UCSD-AML1 (cell line): ENCODE data around the gene NDRG2.

Experiments
- DNase-seq: peaks from one replicate; lab custom pipeline; 2025; ENCODE audit not compliant: unreplicated experiment; lab: John Stamatoyannopoulos, UW

The NDRG2 gene

DNA sequence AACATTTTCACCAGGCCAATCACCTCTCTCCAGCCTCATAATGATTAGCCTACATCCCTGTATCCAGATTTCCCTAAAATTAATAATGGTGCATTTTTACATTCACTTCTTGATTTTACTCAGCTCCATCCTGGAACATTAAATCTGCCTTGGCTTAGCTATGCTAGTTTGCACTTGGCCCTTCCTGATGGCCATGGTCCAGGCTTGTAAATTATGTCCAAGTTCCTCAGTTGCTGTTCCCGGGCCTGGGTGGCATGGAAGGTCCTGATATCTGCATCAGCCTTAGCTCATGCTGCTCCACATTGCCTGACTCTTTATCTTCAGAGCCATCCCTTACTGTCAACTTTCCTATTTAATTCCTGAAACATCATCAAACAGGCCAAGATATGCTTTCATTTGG is 46.2 kb downstream of the NDRG2 start:
- DNase-seq = no peak

DNA sequence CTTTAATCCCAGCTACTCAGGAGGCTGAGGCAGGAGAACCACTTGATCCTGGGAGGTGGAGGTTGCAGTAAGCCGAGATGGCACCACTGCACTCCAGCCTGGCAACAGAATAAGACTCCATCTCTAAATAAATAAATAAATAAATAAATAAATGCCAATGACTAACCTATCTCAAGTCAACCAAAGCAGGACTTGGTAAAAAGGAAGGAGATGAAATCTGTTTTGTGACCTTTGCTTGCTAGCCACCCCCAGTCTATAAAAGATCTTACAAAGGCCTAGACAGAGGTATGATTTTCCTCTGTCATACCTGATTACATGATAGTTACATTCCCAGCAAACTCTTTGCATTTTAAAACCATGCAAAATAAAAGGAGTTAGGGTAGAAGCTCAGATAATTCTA is 48.6 kb downstream of the NDRG2 start:
- no peak for DNase-seq

GRCh38 chr14:20973501-20973900 is 51.4 kb downstream of the NDRG2 start:
- no peak for DNase-seq

DNA sequence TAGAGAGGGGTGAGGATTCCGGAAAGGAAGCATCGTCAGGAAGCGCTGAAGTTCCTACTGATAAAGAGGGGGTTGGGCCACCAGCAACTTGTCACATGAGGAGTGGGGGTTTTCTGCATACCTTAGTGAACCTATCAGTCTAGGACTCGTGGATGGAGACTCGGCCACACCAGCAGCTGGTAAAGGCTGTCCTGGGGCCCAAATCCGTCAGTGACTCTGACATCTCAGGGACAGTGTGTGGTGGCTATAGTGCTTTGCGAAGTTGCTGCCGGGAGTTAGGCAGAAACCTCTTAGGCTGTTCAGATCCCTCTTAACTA is 53.2 kb downstream of the NDRG2 start:
- no peak for DNase-seq

DNA sequence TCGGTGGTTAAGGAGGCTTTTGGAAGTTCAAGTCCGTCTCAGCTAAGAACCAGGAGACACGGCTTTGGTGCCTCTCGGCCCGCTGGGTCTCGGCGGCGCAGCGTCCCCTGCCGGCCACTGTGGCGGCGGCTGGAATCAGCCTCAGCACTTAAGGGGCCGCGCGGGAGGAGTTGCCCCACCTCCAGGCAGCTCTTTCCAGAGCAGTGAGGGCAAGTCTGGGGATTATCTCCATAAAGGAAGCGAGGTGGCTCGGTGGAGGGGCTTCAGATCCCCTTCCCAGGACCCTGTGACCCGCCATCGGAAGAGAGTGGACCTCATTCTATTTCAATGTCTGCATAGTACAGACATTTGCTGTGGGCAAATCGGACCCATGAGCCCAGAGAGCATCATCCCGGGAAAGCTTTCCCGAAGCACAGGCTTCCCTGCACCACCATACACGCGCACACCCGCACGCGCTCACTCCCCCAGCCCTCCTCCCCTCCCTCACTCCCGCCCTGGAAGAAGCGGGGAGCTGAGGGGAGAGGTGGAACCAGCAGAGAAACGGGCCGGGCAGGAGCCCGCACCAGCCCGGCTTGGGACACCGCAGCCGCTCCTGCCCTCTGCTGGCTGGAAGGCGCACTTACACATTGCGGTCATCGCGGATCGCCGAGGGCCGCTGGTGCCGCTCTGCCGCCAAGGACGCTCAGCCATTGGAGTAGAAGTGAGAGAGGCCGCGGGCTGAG is 53.7 kb downstream of the NDRG2 start:
- DNase-seq = peak; percentile 83

DNA sequence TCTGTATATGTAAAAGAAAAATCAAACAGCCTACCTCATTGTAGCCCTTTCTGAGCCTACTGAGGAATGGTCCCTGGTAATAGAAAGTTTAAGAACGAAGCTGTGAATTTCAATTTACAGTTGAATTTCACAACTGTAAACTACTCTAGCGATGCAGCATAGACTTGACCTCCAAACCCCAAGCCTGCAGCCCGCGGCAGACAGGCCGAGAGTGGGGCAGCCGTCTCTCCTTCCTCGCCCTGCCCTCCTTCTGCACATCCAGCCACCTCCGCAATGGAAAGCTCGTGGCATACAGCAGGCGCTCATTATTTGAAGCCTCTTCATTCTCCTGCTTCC is 54.2 kb downstream of the NDRG2 start:
- no peak for DNase-seq

DNA sequence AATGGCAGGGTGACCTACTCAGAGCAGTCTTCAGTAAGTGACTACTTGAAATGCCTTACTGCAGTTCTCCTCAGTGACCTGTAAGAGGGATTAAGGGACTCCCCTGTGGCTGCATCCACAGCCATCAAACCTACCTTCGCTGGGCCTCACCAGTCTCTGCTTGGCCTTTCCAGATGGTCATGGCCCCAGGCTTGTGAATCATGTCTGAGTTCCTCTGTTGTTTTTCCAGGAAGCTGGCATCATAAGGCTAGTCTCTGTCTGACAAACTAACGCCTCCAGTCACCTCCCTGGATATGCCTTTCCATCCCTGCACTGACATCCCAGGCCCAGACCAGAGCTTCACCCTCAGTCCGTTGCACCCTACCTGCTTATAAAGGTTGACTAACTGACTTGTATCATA is 55.5 kb downstream of the NDRG2 start:
- DNase-seq = no peak
